GM21737 (cell line): ENCODE results near the gene EDIL3.

Experiments used
- ATAC-seq: cut with Tn5 transposase; IDR thresholded peaks from one replicate; pipeline ENCODE4 v1.9.1; 2021; ENCODE audit warnings: mild to moderate bottlenecking, moderate library complexity; ENCODE audit not compliant: unreplicated experiment

Gene EDIL3

GRCh38 chr5:84260939-84261338, 123.7 kb downstream of the EDIL3 start:
- no peak for ATAC-seq

DNA sequence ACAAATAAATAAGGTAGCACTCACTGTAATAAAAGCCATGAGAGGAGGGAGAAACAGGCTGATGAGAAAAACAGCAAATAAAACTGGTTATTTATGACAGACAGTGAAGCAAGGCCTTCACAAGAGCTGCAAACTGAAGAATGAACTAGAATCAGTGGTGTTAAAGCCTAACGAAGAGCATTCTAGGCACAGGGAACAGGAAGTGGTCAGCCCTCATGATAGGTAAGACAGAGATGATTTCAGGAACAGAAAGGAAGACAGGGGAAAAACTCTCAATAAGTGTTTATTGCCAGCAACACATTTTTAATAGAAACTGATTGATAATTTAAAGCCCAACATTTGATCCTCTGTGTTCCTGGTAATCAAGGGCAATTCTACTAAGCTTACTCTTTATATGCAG, 124.5 kb downstream of the EDIL3 start:
- ATAC-seq, result peak; percentile 74

- ATAC-seq, result no peak
These were observed 125.2 kb downstream of the EDIL3 start for GRCh38 chr5:84259283-84260045.

- no peak for ATAC-seq
These were observed 127.6 kb downstream of the EDIL3 start for GRCh38 chr5:84257061-84257460.

- ATAC-seq, result no peak
These were observed 129.4 kb downstream of the EDIL3 start for GRCh38 chr5:84255315-84255714.

GRCh38 chr5:84253946-84254345, 130.7 kb downstream of the EDIL3 start:
- ATAC-seq, result no peak

DNA sequence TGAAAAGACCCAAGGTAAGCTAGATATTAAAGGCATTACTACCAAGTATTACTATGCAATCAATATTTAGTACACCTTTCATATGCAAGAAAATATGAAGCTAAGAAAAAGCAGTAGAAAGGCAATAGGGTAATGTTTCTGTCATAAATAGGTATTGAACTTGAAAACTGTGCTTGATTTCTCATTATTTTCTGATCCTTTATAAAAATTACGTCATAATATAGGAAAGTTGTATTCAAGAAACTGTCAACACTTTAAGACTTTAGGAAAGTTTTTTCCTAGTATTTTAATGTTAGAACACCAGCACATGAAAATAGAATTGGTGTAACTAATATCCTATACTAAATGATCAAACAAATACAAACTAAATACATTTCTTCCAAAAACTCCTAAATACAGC, 133.2 kb downstream of the EDIL3 start:
- no peak for ATAC-seq

DNA sequence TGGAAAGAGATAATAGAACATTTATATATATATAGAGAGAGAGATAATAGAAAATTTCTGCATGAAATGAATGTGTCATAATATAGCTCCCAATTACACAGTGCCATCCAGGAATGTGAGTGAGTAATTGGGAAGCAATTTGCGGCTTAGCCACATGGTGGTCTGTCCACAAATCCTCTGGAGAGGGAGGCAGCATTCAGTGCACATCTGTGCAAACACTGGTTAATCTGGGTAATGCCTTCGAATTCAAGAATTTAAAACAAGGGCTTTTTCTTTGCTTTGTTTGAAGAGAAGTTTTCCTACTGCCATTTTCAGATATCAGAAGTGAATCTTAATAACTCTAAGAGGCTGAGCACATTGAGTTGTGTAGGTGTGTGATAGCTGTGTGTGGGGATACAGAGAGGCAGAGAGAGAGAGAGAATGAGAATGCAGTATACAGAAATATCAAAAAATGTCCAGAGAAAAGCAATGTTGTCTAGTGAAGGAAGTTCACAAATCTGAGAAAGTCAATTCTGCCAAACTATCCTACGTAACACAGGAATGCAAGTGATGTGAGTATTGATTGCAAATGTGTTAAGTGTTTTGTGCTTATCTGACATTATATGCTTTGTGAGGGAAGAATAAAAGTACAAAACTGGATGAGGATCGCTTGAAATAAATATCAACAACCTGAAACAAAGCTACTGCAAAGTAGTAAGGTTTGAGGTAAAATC, 134.6 kb downstream of the EDIL3 start:
- ATAC-seq, result no peak

- no peak for ATAC-seq
These were observed 136.7 kb downstream of the EDIL3 start for GRCh38 chr5:84248013-84248412.

GRCh38 chr5:84242286-84242685, 142.4 kb downstream of the EDIL3 start:
- no peak for ATAC-seq

- ATAC-seq, result no peak
These were observed 145.2 kb downstream of the EDIL3 start for GRCh38 chr5:84239494-84239893.

DNA sequence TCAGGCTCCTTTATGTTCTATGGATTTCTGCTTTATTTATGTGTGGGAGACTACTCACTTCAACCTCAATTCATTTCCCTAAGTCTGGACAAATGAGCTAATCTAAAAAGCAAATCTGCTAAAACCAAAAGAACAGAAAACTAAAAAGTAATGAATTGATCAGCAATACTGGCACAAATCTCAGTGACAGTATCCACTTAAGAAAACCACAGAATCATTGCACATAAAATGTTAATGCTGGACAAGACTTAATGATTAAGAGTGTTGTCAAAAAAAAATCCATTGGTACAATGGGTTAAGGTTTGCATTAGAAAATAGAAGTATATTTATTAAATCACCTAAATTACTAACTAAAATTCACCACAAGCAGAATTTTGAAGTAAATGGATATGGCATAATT, 147.6 kb downstream of the EDIL3 start:
- no peak for ATAC-seq

DNA sequence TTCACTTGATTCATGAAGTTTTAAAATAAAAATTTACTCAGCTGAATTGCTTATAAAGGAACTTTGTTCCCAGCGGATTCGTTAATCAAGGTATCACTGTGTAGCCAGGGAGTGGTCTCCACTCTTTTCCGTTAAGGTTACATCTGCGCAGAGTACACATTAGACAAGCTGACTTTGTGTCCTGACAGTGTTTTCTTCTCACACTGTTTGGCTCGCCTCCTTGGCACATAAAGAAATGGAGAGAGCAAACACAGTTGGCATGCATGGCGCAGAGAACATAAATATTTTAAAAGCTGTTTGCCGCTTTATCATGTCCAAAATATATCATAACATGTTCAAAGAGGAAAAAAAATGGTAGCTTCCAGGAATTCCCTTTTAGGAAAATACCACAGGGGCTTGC, 153.2 kb downstream of the EDIL3 start:
- ATAC-seq, result no peak

- ATAC-seq, result no peak
These were observed 155.6 kb downstream of the EDIL3 start for GRCh38 chr5:84229045-84229444.

DNA sequence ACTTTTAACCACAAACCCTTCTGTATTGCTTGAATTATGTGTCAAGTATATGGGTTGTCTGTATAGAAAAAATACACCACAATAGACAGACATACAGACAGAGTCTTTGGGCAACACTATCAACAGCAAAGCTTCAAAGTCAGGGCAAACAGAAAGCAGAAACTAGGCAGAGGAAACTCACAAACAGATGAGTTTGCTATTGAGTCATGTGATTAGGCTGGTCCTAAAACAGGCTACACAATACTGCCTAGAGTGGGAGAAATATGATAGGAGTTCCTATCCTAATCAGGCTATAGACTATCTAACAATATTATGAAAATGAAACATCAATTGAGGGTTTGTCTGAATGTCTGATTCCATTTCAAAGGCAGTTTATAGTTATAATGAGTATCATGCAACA, 156.4 kb downstream of the EDIL3 start:
- ATAC-seq, result no peak

GRCh38 chr5:84227236-84227635, 157.4 kb downstream of the EDIL3 start:
- no peak for ATAC-seq

- no peak for ATAC-seq
These were observed 166.1 kb downstream of the EDIL3 start for GRCh38 chr5:84218546-84218945.

- ATAC-seq, result no peak
These were observed 169.2 kb downstream of the EDIL3 start for GRCh38 chr5:84215521-84215920.

- no peak for ATAC-seq
These were observed 170.8 kb downstream of the EDIL3 start for GRCh38 chr5:84213861-84214260.

DNA sequence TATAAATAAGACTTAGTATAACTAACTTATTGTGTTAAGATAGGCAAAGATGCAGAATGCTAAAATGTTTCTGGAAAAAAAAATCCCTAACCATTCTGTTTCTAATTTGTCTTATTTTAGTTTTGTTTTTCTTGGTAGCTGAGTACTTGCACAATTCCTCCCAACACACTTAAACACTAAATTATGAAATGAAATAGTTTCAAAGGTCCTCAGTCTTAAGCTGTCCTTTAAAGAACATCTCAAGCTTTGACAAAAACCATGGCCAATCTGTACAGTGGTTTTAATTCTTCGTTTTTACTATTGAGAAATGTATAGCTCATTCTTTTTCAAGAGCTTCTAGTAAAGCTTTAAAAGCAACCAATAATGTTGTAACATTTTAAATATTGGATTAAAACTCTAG, 171.5 kb downstream of the EDIL3 start:
- no peak for ATAC-seq

DNA sequence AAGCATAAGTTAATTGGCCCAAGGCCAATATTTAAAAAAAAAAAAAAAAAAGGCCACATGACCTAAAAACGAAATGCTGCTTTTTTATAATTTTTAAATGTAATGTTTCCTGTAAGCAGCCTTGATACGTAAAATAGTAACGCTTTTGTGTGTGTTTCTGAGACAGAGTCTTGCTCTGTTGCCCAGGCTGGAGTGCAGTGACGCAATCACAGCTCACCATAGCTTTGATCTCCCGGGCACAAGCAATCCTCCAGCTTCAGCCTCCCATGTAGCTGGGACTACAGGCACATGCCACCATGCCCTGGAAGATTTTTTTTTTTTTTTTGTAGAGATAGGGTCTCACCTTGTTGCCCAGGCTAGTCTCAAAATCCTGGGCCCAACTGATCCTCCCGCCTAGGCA, 179.9 kb downstream of the EDIL3 start:
- no peak for ATAC-seq

- ATAC-seq, result no peak
These were observed 182.5 kb downstream of the EDIL3 start for GRCh38 chr5:84202136-84202535.

GRCh38 chr5:84197538-84197937, 187.1 kb downstream of the EDIL3 start:
- no peak for ATAC-seq
